ENCODE data around the gene AFF3.

The AFF3 gene

DNA sequence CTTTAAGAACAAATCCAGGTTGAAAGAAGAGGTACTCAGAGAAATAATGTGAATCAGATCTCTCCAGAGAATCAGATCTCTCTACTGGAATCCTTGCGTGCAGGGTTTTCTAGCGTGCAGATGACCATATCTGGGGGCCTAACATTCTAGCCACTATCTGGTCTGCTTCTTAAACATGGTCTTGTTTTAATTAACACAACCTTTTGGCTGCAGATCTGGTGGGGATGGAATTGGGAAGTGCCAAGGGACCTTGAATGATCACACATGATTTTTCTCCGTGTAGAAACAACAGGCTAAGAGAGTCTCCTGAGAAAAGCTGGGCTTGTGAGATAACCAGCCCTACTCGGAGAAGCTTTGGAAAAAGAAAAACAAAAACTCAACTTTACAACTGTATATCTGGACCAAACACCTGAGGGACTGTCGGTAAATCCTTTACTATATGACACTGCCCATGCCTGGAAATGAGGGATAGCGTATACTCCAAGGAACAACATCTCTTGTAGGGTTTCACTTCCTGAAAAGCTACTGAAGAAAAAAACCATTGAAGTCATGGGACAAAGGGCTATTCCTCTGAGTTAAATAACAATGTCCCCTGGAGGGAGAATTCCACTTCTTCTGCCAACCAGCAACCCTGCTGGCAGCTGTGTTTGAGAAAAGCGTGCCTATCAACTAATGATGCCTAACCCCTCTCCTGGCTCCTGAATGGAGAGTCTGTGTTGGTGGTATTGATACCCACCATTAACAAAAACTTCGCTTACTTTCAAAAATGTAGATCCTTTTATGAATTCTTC lies 481.6 kb downstream of the AFF3 start:
- H3K9me3 ChIP-seq, result peaks cover 2% of the 10 kb centered on the region; the same call in 1 of the 2 replicates
- no peak overlapping the region for H3K27ac ChIP-seq
- no peak overlapping the region for H3K4me3 ChIP-seq
- TF ChIP-seq Cebpa-rat (IDR thresholded peaks at IDR 0.05), result no peak
- peaks cover 12% of the 10 kb centered on the region for H3K36me3 ChIP-seq
- H3K4me2 ChIP-seq, result no peak overlapping the region
- H3K27me3 ChIP-seq, result no peaks in the 10 kb centered on the region
- no peaks in the 10 kb centered on the region for H4K20me1 ChIP-seq
- H3K4me1 ChIP-seq, result peaks cover 10% of the 10 kb centered on the region
- H3K9ac ChIP-seq, result no peak overlapping the region

DNA sequence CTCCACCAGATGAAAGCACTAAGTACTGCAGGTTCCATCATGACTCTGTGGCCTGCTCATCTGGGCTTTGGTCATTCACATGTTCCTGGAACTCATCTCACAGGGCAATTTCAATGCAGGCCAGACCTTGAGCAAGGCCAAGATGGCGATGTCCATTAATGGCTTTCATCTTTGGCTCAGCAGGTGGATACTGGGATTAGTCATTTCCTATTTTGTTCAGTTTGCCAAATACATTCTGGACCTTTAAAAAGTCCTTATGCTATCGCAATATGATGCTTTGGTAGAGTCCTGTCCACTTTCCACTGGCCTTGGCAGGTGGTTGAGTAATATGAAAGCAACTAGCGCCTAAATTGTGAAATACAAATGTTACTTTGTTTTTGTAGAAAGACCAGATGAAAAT lies 482.5 kb downstream of the AFF3 start:
- no peaks in the 10 kb centered on the region for H4K20me1 ChIP-seq
- TF ChIP-seq Cebpa-rat (IDR thresholded peaks at IDR 0.05), result no peak
- H3K9me3 ChIP-seq, result no peaks in the 10 kb centered on the region; the same call in 1 of the 2 replicates
- no peak overlapping the region for H3K4me3 ChIP-seq
- H3K4me1 ChIP-seq, result peaks cover 10% of the 10 kb centered on the region
- H3K27ac ChIP-seq, result no peak overlapping the region
- H3K36me3 ChIP-seq, result peaks cover 3% of the 10 kb centered on the region
- no peak overlapping the region for H3K4me2 ChIP-seq
- H3K9ac ChIP-seq, result no peak overlapping the region
- no peaks in the 10 kb centered on the region for H3K27me3 ChIP-seq

DNA sequence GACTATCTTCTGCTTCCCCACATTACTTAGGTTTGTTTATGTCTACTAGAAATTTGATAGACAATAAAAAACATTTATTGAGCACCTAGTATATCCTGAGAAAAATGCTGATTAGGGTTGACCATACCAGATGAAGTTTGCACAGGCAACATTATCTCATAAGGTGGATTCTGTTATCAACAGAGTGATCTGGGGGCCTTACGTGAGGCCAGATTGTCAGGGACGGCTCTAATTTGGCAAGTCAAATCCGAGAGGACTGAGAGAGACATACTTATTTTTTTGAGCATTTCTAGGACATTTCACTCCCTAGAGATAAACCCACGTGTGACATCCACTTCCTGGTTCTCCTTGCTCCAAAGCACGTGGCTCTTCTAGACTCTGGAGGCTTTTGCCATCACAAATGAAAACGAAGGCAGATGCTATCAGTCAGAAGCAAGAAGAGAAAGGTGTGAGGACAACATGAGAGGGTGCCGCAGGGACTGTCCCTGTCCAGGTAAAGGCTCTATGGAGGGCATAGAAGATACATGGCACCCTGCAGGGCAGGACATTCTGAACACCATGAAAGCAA lies 484.6 kb downstream of the AFF3 start:
- TF ChIP-seq Cebpa-rat (IDR thresholded peaks at IDR 0.05), result no peak
- Histone ChIP-seq H3K27me3 (no peaks in the 10 kb centered on the region), H3K36me3 (no peaks in the 10 kb centered on the region), H3K4me2 (no peak overlapping the region), H4K20me1 (no peaks in the 10 kb centered on the region), H3K4me1 (peaks cover 5% of the 10 kb centered on the region), H3K27ac (no peak overlapping the region), H3K9me3 (no peaks in the 10 kb centered on the region), H3K4me3 (no peak overlapping the region), H3K9ac (no peak overlapping the region)

DNA sequence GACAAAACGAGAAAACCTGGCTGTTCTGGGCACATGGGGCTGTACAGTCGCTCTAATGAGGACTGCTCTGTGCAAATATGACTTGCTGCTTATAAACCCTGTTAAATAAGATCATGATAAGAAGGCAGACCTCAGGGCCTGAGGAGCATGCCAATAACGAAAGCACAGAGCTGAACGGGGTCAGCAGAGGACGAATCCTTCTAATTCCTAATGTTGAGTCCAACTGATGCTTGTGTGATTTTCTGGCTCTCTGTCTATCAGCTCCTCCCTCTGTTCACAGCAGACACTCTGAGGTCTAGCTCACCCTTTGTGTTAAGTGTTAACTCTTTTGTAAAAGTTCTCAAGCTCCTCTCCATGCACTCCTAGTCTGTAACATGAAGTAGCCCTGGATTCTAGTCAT lies 485.4 kb downstream of the AFF3 start:
- H3K9ac ChIP-seq, result no peak overlapping the region
- H3K27ac ChIP-seq, result no peak overlapping the region
- peaks cover 9% of the 10 kb centered on the region for H3K4me1 ChIP-seq
- no peak overlapping the region for H3K4me2 ChIP-seq
- no peaks in the 10 kb centered on the region for H3K36me3 ChIP-seq
- H4K20me1 ChIP-seq, result no peaks in the 10 kb centered on the region
- H3K27me3 ChIP-seq, result no peaks in the 10 kb centered on the region
- TF ChIP-seq Cebpa-rat (IDR thresholded peaks at IDR 0.05), result no peak
- H3K9me3 ChIP-seq, result no peaks in the 10 kb centered on the region
- no peak overlapping the region for H3K4me3 ChIP-seq

DNA sequence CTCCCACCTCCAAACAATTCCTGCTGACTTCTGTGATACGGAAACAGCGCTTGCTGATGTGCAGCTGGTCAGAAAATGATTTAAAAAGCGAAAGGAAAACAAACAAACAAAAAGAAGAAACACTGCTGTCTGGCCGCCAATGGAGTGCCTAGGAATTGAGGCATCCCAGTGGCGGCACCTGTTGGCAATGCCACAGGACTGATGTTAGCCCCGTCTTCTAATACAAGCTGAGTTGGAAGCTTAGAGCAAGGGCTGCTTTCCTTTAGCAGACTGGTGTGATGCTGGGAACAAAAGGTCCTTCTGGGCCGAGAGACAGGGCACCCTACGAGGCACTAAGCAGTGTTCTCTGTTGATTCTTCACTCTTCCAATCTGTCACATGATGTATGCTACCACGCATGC lies 489.0 kb downstream of the AFF3 start:
- H3K27me3 ChIP-seq, result no peaks in the 10 kb centered on the region
- no peak for TF ChIP-seq Cebpa-rat (IDR thresholded peaks at IDR 0.05)
- no peak overlapping the region for H3K4me3 ChIP-seq
- H3K9ac ChIP-seq, result no peak overlapping the region
- no peaks in the 10 kb centered on the region for H3K9me3 ChIP-seq
- no peaks in the 10 kb centered on the region for H4K20me1 ChIP-seq
- H3K27ac ChIP-seq, result no peak overlapping the region
- H3K4me1 ChIP-seq, result peaks cover 11% of the 10 kb centered on the region
- no peak overlapping the region for H3K4me2 ChIP-seq
- no peaks in the 10 kb centered on the region for H3K36me3 ChIP-seq

DNA sequence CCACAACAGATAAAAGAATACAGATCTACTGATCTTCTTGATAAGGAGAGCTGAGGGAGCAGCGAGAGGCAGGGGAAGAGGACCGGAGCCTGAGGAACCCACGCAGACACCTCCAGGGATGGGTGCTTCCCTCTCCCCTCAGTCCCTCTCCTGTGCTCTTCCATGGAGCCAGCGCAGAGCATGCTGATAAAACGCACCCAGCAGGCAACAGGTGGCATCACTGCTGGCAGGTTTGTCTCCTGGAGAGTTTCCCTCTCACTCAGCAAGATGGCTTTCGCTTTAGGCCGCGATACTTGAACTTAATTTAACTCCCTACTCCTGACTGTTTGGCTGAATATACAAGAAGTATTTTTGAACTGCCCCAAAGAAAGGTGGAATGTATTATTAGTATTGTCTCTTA lies 489.5 kb downstream of the AFF3 start:
- Histone ChIP-seq H3K4me2 (no peak overlapping the region), H3K4me3 (no peak overlapping the region), H3K27me3 (no peaks in the 10 kb centered on the region), H3K36me3 (no peaks in the 10 kb centered on the region), H3K4me1 (peaks cover 9% of the 10 kb centered on the region), H4K20me1 (no peaks in the 10 kb centered on the region), H3K9ac (no peak overlapping the region), H3K27ac (no peak overlapping the region), H3K9me3 (no peaks in the 10 kb centered on the region)
- TF ChIP-seq Cebpa-rat (IDR thresholded peaks at IDR 0.05), result no peak

DNA sequence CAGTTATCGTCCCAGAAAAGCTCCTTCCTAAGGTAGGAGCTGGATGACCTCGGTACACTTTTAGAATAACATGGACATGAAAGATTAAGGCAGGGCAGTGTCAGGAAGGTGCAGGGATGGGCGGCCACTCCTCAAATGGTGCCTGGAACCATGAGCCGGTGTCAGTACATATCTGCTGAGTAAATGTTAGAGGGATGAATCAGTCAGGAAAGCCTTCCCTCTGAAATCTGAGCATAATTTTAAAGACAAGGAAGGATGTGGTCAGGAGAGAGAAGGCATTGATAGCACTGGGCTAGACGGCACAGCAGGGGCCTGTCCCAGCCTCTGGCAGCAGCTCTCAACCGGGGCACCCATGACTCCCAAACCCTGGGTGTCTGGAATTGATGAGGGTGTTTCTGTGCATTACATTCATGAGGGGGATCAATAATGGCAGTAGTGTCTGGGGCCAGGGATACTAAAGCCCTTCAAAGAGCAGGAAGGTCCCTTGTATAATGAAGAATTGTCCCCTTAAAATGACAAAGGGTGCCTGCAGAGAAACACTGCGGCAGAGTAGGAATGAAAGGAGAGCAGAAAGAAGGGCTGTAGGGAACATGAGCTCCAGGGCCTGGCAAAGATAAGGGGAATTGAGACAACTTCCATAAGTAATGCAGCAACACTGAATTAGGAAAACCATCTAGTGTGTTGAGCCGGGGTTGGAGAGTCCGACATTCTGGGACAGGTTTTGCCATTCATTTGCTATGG lies 490.3 kb downstream of the AFF3 start:
- Histone ChIP-seq H3K4me1 (peaks cover 8% of the 10 kb centered on the region), H3K9me3 (no peaks in the 10 kb centered on the region), H3K9ac (no peak overlapping the region), H3K36me3 (no peaks in the 10 kb centered on the region; the same call in 1 of the 2 replicates), H3K27ac (no peak overlapping the region), H3K4me3 (no peak overlapping the region), H4K20me1 (no peaks in the 10 kb centered on the region), H3K4me2 (no peak overlapping the region), H3K27me3 (no peaks in the 10 kb centered on the region)
- no peak for TF ChIP-seq Cebpa-rat (IDR thresholded peaks at IDR 0.05)

DNA sequence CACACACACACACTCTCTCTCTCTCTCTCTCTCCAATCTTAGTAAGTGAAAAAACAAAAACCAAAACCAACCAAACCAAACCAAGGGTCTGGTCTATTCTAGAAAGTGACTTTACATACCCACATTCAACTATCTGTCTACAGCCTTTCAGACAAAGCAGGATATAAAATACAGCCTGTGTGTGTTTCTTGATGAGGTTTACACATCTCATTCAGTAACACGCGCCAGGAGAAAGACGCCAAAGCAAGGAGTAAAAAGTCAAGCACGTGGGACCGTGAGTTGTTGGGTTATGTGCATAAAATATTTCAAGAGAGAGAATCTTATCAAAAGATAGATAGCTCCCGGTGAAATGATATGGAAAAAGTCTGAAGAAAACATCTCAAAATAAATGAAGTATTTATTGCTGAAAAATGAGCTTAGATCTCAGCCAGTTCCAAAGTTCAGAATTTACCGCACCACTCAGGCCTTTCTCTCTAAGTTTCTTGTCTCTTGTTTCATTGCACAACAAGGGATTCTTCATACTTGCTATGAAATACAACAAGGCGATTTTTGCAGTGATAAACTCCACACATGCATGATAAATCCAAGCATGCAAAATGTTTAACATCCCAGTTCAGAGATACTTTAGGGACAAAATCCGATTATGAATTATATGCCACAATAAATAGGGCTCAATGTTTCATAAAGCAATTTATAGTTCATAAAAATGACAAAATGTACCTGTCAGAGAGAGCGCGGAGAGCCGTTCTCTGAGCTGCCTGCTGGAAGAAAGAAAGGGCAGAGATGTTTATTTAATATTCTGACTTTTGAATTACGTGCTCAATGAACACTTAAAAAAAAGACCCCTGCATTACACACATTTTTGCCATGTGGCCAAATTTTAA lies 493.2 kb downstream of the AFF3 start:
- Histone ChIP-seq H3K4me3 (no peak overlapping the region), H4K20me1 (no peaks in the 10 kb centered on the region), H3K27ac (no peak overlapping the region), H3K36me3 (no peaks in the 10 kb centered on the region; the same call in 1 of the 2 replicates), H3K9me3 (no peaks in the 10 kb centered on the region), H3K9ac (no peak overlapping the region), H3K4me2 (no peak overlapping the region), H3K4me1 (peaks cover 8% of the 10 kb centered on the region), H3K27me3 (no peaks in the 10 kb centered on the region)
- no peak for TF ChIP-seq Cebpa-rat (IDR thresholded peaks at IDR 0.05)

DNA sequence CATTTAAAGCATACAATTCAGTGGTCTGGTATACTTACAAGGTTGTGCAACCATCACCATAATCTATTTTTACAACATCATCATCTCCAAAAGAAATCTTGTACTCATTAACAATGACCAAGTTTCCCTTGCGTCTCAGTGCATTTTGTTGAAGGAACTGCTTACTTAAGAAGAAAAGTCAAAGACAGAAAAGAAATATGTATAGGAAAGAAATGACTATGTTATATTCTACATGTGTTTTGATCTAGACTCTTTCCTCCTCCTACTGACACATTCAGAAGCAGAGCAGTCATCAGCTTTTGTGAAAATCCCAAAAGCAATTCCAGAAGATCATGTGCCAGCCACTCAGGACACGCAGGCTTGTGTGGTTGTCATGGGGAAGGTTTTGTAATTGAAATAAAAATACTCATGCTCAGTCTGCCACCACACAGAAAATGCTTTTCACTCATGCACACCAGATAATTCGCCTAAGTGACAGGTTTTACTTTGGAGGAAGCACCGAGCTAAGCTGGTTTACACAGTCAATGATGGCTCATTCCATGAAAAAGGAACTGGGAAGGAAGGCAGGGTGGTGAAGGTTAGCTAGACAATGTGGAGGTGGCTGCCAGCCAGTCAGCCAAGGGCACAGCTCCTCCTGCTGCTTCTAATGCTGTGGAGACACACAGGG lies 494.1 kb downstream of the AFF3 start:
- Histone ChIP-seq H4K20me1 (no peaks in the 10 kb centered on the region), H3K27ac (no peak overlapping the region), H3K36me3 (no peaks in the 10 kb centered on the region; the same call in 1 of the 2 replicates), H3K27me3 (no peaks in the 10 kb centered on the region), H3K9me3 (no peaks in the 10 kb centered on the region), H3K9ac (no peak overlapping the region), H3K4me2 (no peak overlapping the region), H3K4me3 (no peak overlapping the region), H3K4me1 (peaks cover 8% of the 10 kb centered on the region)
- TF ChIP-seq Cebpa-rat (IDR thresholded peaks at IDR 0.05), result no peak

Data from BLaER1 (cell line).